Stimulated activated CD4-positive, alpha-beta T cell treated with anti-CD3 and anti-CD28 coated beads, Interleukin-1b, Interleukin-23, amount 100 ng/mL, for 4 hours (primary cell): ENCODE measurements around the gene PRKCE.
"Not testable (repeated sequence)": the region's sequence is repeated elsewhere in the genome, so short reads cannot be mapped to it uniquely, and the experiment has no call there.

Experiments
- DNase-seq, 2 donors: peaks; one replicate each; pipeline ENCODE4 v3.0.0-alpha.2; 2020; ENCODE audit warnings: low read depth in 2 of 2

PRKCE gene

DNA sequence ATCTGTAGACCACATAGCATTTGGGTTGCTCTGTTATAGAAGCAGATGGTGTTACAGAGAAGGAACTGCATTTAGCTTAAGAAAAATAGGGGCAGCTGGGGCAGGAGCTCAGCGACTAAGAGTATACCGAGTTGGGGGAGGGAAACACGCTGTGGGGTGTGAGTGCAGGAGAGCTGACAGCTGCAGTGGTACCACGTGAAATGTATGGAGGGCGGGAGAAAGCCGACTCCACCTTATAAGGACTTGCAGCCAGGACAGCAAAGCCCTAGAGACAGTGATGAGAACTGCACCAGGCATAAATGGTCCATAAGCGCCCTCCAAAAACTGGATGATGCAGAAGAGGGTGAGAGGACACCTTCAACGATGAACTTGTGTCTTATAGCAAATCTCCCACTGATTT lies 237.6 kb downstream of the PRKCE start:
- DNase-seq, result no peak

DNA sequence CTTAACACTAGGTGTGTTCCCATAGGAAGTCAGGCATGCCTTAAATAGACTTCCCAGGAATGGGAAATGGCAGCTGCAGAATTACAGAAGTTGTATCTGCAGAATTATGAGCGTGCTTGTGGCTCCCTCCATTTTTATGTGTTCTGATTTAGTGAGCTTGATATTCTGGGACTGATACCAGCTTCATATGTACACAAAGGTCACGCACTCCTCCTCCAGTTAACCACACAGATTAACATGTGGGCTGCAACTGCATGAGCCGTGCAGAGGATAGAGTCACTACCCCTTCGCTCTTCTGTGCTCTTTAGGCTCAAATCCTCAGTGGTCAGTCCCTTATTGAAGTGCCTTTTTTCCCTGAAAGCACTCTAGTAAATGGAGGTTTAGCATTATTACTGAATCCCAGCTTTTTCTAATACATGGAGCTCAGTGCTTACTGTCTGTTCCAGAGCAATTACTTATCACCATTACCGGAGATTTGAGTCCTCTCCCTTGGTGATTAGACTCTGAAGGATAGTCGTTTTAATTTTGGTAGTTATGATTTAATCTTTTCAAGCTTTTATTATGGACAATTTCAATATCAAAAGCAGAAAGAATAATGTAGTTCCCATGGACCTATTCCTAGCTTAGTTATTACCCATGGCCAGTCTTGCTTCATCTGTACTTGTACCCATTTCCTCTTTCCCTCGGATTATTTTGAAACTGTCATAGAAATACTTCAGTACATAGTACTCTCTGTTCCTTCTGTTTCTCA lies 238.3 kb downstream of the PRKCE start:
- no peak for DNase-seq

DNA sequence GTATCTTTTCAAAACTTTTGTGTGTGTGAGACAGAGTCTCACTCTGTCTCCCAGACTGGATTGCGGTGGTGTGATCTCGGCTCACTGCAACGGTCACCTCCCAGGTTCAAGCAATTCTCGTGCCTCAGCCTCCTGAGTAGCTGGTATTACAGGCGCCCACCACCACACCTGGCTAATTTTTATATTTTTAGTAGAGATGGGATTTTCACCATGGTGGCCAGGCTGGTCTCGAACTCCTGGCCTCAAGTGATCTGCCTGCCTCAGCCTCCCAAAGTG lies 238.8 kb downstream of the PRKCE start:
- DNase-seq, result not testable (repeated sequence)

DNA sequence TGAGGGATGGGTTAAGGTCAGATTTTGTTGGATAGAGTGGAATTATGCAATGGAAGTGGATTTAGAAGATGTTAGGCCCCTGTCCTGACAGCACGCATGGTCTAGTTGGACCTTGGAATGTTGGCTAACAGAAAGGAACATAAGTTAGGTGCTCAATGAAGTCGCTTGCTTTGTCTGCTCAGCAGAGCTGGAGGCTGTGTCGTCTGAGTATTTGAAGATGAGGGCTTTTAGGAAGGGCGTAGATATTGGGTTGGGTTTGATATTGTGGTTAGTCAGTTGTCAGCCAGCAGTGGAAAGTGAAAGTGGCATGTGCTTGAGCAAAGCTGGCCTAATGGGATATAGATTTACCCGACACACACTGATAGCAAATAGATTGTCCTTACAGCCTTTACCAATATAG lies 239.3 kb downstream of the PRKCE start:
- DNase-seq, result no peak

DNA sequence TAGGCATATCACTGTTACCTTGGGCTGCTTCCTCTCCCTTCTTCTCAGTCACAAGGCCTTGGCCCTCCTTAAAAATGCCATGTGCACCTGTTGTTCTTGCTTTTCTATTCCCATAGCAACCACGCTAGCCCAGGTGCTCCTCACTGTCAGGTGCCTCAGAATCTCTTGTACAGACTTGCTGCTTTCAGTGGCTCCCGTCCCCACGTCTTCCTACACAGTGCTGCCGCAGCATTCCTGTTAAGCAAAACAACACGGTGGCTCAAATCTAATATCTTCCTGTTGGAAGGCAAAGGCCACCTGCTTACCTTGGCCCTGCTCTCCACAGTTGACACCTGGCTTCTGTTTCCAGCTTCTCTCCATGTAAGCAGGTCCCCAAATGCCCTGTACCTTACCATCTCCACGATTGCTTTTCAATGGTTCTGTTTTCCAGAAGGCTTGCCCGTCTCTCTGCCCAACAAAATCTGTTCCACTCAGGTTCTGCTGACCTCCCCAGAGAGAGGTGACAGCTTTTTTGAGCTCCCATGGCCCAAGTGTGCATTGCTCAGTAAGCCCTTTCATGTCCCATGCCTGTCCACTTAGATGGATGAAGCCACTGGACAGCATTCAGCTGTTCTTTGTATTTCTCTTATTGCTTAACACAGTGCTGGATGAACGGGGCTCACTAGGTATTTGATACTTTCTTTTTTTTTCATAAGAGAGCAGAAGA lies 240.4 kb downstream of the PRKCE start:
- DNase-seq, result no peak

DNA sequence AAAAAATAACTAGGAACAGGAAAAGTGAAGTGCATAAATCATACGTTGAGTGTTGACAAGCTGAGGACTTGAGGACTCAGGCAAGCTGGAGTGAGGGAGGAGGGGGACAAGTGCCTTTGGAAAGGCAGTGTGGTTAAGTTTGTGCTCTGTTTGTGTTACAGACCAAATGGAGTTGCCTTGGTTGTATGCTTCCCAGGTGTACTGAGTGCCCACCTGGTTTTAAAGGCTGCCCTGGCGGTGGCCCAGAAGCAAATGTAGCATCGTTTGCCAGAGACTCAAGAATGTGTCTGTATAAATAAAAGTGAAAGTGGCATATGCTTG lies 240.9 kb downstream of the PRKCE start:
- DNase-seq, result no peak

DNA sequence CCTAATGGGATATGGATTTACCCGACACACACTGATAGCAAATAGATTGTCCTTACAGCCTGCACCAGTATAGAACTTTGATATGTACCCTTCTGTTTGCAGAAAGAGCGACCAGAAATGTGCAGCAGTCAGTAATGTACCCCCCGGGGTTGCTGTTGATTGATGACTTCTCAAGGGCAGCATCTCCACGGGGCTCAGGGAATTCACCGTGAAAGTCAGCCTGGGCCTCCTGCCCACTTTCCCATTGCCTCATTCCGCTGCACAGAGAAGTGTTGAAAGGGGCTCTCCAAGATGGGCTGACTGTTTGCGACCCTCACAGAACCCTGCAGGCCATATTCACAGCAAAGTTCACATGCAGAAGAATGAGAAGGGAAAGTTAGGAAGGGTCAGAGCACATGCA lies 241.3 kb downstream of the PRKCE start:
- DNase-seq, result no peak

DNA sequence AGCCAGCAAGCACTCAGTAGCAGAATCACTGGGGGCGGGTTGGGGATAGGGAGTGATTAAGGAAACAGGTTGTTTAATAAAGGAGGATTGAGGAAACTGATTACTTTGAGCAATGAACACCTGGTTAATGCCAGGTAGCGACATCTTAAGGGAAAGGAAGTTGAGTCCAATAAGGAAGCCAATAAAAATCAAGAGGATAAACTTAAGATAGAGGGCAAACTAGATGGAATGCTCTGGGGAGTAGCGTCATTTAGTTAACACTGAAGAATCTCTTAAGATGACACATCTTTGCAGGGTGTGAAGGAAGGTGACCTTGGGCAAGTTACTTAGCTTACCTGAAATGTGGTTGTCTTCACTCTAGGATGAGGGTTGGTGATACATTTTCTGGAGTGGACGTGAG lies 242.7 kb downstream of the PRKCE start:
- no peak for DNase-seq

DNA sequence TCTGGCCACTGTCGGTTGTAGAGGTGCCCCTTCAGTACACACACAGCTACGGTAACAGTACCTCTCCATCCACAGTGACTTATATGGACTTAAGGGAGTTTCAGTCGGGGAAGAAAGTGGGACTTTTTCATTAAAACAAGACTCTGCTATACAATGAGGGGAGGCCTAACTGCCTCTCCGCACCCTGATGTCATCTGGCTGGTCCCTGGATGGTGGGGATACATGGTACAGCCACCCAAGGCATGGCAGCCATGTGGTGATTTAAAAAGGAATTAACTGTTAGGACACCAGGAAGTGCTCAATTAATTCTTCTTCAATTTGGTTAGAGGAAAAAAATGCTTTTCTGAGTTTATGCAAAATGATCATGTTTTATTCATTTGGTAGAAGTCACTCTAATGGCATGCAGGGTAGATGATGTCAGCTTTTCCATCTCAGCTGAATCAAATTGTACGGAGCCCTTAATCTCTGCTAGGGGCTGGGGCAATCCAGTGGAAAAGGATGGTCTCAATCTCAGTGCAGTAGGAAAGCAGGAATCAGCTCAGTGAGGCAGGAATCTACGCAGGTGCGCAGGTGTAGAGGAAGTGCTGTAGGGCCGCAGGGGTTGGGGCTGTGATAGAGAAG lies 243.9 kb downstream of the PRKCE start:
- no peak for DNase-seq

DNA sequence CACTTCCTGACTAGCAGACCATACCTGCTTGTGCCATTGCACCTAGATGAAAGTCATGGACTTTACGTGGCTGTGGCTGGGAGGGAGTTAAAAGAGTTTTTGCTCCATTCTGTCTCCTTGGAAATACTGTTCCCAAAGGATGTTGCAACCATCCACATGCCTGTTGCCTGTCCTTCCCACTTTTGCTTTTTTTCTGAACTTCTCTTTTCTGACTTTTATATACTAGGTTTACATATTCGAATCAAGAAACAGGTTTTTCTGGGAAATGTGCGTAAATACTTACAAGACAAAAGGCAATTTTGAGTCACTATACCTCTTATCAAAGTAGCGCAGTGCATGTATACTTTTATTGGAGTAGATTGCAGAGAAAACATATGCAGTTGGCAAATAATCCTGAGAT lies 244.8 kb downstream of the PRKCE start:
- no peak for DNase-seq

DNA sequence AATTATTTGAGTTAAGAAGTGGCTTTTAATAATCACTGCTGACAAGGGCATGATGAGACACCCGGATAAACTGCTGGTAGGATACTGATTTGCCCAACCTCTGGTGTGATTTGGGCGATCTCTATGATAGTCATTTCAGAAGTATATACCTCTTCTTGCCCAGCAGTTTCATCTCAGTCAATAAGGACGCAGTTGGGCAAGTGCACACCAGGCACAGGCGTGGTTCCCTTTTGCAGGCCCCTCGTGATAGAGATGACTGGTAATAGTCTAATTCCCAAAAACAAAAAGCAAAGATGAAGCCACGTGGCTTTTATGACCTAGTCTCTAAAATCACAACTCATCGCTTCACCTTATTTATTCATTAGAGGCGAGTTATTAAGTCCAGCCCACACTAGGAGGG lies 246.4 kb downstream of the PRKCE start:
- no peak for DNase-seq

DNA sequence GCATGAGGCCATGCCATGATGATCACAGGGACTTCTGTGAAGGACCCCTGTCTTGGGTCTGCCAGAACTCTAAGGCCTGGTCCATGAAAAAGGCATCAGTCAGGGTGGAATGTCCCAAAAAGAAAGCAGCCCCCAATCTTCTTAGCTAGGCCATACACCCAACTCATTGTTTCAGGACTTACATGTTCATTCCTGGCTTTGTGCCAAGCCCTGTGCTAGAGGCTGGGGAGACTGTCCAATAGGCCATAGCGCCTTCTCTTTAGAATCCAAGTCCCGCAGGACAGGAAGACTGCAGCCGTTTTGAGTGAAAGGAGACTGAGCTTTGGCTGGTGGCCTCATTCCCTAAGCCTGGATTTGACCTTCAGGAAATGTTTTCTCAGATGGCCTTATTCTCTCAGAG lies 247.3 kb downstream of the PRKCE start:
- DNase-seq, result no peak

DNA sequence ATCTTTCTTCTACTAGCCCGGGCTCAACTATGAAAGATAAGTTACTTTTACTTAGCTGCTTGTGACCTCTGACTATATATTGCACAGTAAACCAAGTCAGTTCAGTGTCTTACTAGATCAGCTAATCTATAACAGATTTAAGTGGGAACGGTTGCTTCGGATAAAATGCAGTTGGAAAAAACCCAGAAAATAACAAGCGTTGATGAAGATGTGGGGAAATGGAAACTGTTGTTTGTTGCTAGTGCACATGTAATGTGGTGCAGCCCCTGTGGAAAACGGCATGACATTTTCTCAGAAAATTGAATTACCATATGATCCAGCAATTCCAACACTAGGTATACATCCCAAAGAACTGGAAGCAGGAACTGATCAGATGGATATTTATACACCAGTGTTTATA lies 248.5 kb downstream of the PRKCE start:
- no peak for DNase-seq

DNA sequence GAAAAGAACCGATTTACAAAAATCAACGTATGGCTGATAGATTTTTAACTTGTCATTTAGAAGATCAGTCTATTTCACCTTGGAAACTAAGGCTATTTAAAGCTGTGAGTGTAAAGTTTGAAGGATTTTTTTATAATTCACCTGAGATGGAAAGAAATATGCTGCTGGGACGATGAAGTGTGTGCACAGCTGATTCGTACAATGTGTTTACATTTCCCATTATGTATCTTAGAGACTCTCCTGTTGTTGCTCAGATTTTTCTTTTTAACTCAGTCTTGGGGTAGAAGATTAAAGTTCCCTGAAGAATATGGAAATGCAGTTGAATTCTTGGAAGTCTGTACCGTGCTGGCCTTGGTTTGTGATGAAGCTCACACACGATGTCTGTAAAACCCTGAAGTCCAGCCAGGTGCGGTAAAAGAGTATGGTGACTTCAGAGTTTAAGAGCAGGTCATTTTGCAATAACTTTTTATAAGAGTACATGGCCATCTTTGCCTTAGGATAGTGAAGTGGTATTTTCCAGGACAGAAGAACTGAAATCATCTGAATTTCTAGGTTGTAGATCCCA lies 250.1 kb downstream of the PRKCE start:
- DNase-seq, result no peak

DNA sequence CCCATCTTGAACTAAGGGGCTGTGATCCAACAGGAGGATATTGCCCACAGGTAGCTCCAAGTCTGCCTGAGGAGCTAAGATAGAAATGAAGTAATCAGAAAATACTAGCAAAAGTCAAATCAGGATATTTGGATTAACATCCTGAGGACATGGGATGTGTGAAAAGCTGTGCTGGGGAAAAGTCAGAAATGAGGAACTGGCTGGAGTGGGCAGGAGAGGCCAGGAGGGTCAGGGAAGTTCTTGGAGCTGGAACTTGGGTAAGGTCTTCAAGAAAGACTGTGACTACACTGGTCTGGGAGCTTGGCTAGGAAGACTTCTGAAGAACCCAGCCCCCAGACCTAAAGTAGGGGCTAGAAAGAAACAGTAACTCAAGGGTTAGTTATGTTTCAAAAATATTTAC lies 250.9 kb downstream of the PRKCE start:
- DNase-seq, result no peak

DNA sequence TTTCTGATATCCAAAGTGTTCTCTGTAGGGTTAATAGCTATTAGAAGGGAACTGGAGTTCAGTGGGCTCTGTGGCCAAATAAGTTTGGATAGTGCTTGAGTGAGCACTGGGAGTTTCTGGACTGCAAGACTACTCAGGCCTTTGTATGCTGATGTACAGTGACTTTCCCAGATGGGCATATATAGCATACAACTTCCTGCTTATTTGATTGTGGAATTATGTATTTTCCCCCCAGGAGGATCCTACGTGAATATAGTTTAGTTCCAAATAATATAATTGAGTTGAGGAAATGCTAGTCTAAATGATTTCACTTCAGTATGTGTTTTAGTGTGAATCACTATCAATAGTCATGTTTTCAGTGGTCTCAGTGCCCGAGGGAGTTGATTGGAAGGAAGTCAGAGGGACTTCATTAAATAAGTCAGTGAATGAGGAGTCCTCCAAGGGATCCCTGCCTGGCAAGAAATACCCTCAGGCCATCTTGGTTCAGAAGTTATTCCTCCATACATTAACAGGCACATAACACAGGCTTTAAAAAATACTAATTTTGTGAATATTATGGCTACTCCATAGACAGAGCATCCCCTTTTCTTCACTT lies 251.4 kb downstream of the PRKCE start:
- no peak for DNase-seq

DNA sequence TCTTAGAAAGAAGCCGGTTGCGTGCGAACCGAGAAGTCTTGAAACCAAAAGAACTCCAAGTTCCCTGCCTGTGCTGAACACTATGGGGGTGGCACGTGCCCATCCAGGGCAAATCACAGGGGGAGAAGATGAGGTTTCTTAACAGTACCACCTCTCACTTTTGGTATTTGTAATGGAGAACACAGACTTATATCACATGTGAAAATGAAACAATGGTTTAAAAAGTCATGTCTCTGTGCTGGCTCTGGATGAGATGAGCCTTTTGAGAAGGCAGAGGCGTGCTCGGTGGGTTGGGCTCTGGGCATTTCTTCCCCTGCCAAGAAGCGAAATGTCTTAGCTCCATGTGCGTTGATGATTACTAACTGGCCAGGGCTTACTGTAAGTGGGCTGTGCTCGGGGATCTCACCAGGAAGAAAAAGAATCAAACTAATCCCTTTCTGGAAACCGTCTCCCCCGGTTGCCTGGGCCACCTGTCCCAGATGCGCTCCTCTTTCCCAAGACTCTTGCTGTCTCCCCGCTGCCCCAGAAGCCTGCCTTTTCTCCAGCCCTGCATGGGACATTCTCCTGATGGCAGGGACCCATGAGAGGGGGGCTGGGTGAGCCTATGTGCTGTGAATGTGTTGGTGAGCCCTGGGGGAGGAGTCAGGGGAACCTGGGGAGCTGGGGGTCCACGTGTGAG lies 252.9 kb downstream of the PRKCE start:
- no peak for DNase-seq

DNA sequence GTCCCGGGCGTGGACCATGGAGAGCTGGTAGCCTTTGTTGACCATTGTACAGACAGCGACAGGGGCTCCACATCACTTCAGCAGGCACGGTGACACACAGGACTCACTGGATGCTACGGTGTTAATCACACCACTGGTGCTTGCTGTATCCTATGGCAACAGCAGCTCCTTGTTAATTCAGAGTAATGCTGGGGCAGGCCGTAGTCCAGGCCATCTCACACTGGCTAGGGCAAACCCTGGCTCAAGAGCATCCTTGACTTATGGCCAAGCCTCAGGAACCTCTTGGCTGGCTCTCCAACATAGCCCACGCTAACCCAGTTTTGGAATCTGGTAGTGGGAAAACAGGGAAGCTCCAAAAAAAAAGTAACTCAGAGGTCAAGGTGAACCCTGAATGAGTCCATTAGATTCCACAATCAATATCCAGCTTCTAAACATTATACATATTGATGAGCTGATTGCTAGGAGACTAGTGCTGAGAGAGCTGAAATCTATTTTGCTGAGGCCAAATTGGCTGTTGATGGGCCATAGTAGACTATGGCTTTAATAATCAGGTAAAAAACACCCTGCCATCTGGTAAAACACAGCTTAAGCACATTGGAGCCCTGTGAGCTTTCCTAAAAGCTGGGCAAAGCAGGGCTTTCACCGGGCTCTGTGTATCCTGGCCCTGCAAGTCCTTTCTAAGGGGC lies 253.6 kb downstream of the PRKCE start:
- no peak for DNase-seq

DNA sequence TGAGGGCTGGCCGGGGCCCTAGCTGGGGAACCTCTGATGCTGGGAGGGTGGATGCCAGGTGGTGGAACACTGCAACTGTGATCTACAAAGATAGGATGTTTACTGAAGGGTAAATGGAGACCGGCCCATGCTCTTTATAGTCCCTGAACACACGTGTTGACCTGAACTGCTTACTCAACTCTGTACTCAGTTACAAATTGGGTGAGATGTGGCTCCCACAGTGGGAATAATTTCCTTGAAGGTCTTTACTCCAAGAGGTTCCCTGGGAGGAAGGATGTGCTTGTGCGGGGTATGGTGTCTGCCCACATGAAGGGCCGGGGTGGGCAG lies 254.1 kb downstream of the PRKCE start:
- DNase-seq, result no peak

DNA sequence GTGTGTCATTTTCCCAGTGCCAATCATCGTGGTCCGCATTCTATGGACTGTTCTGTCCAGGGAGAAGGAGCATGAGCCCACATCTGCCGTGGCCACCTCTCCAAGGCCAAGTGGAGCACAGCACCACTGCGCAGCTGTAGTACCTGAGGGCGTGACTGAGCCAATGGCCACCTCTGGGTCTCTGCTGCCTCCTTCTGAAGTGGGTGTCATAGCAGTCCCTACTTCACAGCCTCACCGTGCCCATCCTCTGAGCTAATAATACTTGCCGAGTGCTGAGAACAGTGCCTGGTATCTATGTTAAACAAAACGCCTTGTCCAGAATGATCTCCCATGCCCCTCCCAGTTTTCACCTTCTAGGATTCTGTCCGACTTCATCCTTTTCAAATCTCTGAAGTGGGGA lies 256.1 kb downstream of the PRKCE start:
- no peak for DNase-seq

DNA sequence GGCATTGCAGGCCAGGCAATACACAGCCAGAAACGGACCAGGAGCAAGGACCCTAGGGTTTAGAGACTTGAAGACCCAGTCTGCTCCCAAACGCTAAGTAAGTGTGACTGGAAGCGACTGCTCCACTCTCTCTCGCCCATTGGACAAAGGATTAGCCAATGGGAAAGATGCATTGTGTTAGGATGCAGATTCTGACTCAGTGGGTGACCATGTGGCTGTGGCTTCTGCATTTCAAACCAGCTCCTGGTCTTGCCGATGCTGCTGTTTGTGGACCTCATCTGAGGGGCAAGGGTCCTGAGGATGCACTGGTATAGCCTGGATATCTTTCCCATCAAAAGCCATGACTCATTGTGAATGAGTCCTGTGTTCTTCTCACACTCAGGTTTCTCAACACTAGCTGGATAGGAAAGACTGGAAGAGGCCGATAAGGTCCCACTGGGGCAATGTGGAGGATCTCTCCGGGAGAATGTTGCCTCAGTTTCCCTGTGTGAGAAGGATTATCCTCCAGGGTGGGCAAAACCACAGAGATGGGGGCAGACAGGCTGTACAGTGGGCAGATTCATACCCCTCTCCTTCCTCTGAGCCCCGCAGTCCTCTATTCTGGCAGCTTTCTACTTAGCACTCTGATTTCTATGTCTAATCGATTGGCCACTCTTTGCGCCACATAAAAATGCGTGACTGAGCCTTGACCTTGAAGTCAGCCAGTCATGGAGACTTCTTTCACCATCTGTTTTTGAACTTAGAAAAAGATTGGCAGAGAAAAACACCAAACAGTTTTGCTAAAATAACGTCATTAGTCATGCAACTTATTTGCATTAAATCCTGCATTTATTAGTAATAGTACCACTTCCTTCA lies 257.1 kb downstream of the PRKCE start:
- DNase-seq, result no peak
